Liver (tissue), 9 donors: ENCODE results near the gene RAB3C. TPM values are rescaled to one million over a fixed set of nuclear protein-coding genes. Genes with fewer than 3 reads are reported as not detected.

Source experiments
- DNase-seq: peaks from one replicate; pipeline ENCODE4 v3.0.0-alpha.2; 2017; ENCODE audit warnings: low spot score
- H3K27ac ChIP-seq, 2 donors: one replicate each; pipeline ENCODE4 v1.7.0; 2013; ENCODE audit warnings: inconsistent platforms in 2 of 2, low read length in 2 of 2, control low read depth in 1 of 2, low read depth in 1 of 2, mild to moderate bottlenecking in 1 of 2
- H3K27me3 ChIP-seq, 4 donors: one replicate each; pipeline versions ENCODE4 v1.6.1 to v1.7.0; 2013; ENCODE audit warnings: low read length in 3 of 4, inconsistent platforms in 1 of 4, mild to moderate bottlenecking in 1 of 4, moderate library complexity in 1 of 4; ENCODE audit not compliant: control insufficient read depth in 4 of 4, insufficient read depth in 4 of 4
- H3K36me3 ChIP-seq, 4 donors: one replicate each; pipeline versions ENCODE4 v1.6.1 to v1.7.0; 2013; ENCODE audit warnings: low read length in 3 of 4, mild to moderate bottlenecking in 3 of 4, low read depth in 1 of 4, moderate library complexity in 1 of 4; ENCODE audit not compliant: control insufficient read depth in 4 of 4, insufficient read depth in 3 of 4
- H3K4me1 ChIP-seq, 4 donors: one replicate each; pipeline versions ENCODE4 v1.6.1 to v1.7.0; 2013; ENCODE audit warnings: low read length in 3 of 4, mild to moderate bottlenecking in 3 of 4, moderate library complexity in 1 of 4; ENCODE audit not compliant: control insufficient read depth in 4 of 4, insufficient read depth in 4 of 4
- H3K4me3 ChIP-seq, 3 donors: one replicate each; pipeline versions ENCODE4 v1.6.1 to v1.7.0; 2013; ENCODE audit warnings: low read length in 3 of 3, control low read depth in 1 of 3, low read depth in 1 of 3, mild to moderate bottlenecking in 1 of 3
- H3K9ac ChIP-seq, 2 donors: one replicate each; pipeline ENCODE4 v1.7.0; 2013; ENCODE audit warnings: low read length in 2 of 2, mild to moderate bottlenecking in 2 of 2, moderate library complexity in 2 of 2, control low read depth in 1 of 2, low read depth in 1 of 2
- H3K9me3 ChIP-seq, 4 donors: one replicate each; pipeline versions ENCODE4 v1.6.1 to v1.7.0; 2013; ENCODE audit warnings: low read length in 3 of 4; ENCODE audit not compliant: control insufficient read depth in 4 of 4
- ATF3 ChIP-seq: IDR thresholded peaks from 2 replicates; pipeline ENCODE4 v1.6.1; 2016; ENCODE audit warnings: antibody characterized with exemption
- EGR1 ChIP-seq, 2 donors: IDR thresholded peaks; 2 replicates each; pipeline ENCODE4 v1.6.1; 2016 to 2018; ENCODE audit warnings: antibody characterized with exemption in 2 of 2, low read depth in 2 of 2
- FOXA1 ChIP-seq: IDR thresholded peaks from 2 replicates; pipeline ENCODE4 v1.6.1; 2016; ENCODE audit warnings: antibody characterized with exemption
- FOXA2 ChIP-seq: IDR thresholded peaks from 2 replicates; pipeline ENCODE4 v1.6.1; 2016; ENCODE audit warnings: antibody characterized with exemption
- GABPA ChIP-seq, 2 donors: IDR thresholded peaks in 1 of 2; conservative IDR thresholded peaks in 1 of 2; 2 replicates each; pipeline ENCODE4 v1.6.1; 2016; ENCODE audit warnings: antibody characterized with exemption in 2 of 2, mild to moderate bottlenecking in 1 of 2, moderate library complexity in 1 of 2
- HNF4A ChIP-seq, 2 donors: conservative IDR thresholded peaks; 2 replicates each; pipeline ENCODE4 v1.6.1; 2016; ENCODE audit warnings: antibody characterized with exemption in 2 of 2, mild to moderate bottlenecking in 2 of 2
- HNF4G ChIP-seq: IDR thresholded peaks from 2 replicates; pipeline ENCODE4 v1.6.1; 2016; ENCODE audit warnings: antibody characterized with exemption
- JUND ChIP-seq, 2 donors: IDR thresholded peaks; 2 replicates each; pipeline ENCODE4 v1.6.1; 2016; ENCODE audit warnings: antibody characterized with exemption in 2 of 2
- MAX ChIP-seq: IDR thresholded peaks from 2 replicates; pipeline ENCODE4 v1.6.1; 2016; ENCODE audit warnings: antibody characterized with exemption
- NR2F2 ChIP-seq: IDR thresholded peaks from 2 replicates; pipeline ENCODE4 v1.6.1; 2016; ENCODE audit warnings: antibody characterized with exemption
- RAD21 ChIP-seq, 2 donors: IDR thresholded peaks; 2 replicates each; pipeline ENCODE4 v1.6.1; 2016; ENCODE audit warnings: antibody characterized with exemption in 2 of 2, mild to moderate bottlenecking in 2 of 2
- RXRA ChIP-seq, 2 donors: IDR thresholded peaks; 2 replicates each; pipeline ENCODE4 v1.6.1; 2017 to 2018; ENCODE audit warnings: antibody characterized with exemption in 2 of 2, mild to moderate bottlenecking in 1 of 2
- SP1 ChIP-seq: IDR thresholded peaks from 2 replicates; pipeline ENCODE4 v1.6.1; 2018; ENCODE audit warnings: antibody characterized with exemption, mild to moderate bottlenecking
- TAF1 ChIP-seq: conservative IDR thresholded peaks from 2 replicates; pipeline ENCODE4 v1.6.1; 2016; ENCODE audit warnings: antibody characterized with exemption, mild to moderate bottlenecking
- YY1 ChIP-seq: IDR thresholded peaks from 2 replicates; pipeline ENCODE4 v1.6.1; 2016; ENCODE audit warnings: antibody characterized with exemption, mild to moderate bottlenecking
- polyA plus RNA-seq, 2 donors: library from polyadenylated mRNA; stranded (reverse) in 1 of 2; unstranded in 1 of 2; fragments of 200-250 nt in 1 of 2; fragments of >200 nt in 1 of 2; fragmentation: Nextera tagmentation in 1 of 2; extraction: Ambion mirVana in 1 of 2; gene quantifications; one replicate each; pipeline versions ENCODE4 v1.2.1 to v1.2.3, GENCODE V29; 2013 to 2015
- total RNA-seq, 2 donors: library from RNA; depleted of rRNA; stranded (reverse); fragments of >200 nt; gene quantifications; one replicate each; pipeline ENCODE4 v1.2.3, GENCODE V29; 2014
- TF ChIP-seq, protein P1 (sequence below): IDR thresholded peaks from 2 replicates; pipeline ENCODE4 v1.6.1; 2016; ENCODE audit warnings: antibody characterized with exemption
- TF ChIP-seq, protein P2 (sequence below): fragments of 150-350 bp; IDR thresholded peaks from 2 replicates; pipeline ENCODE4 v1.5.1; 2017; ENCODE audit warnings: improper control_type of control experiment, low read depth, low read length; ENCODE audit not compliant: missing input control
- TF ChIP-seq, protein P3 (sequence below): IDR thresholded peaks from 2 replicates; pipeline ENCODE4 v1.6.1; 2016; ENCODE audit warnings: antibody characterized with exemption, mild to moderate bottlenecking
- donor health status: healthy.
- donor health status: healthy.
- donor health status: healthy.
- donor health status: healthy.
- donor health status: healthy.

RAB3C gene
- total and polyA plus RNA-seq, 4 donors = 0.72 to 4.6 (median 1.3) TPM

- Histone ChIP-seq H3K4me1 (no peaks in the 10 kb centered on the region), H3K36me3 (no peaks in the 10 kb centered on the region), H3K9me3 (no peaks in the 10 kb centered on the region), H3K27ac (no peak overlapping the region), H3K27me3 (no peaks in the 10 kb centered on the region), H3K9ac (no peak overlapping the region), H3K4me3 (no peak overlapping the region)
- TF ChIP-seq, protein P1, sequence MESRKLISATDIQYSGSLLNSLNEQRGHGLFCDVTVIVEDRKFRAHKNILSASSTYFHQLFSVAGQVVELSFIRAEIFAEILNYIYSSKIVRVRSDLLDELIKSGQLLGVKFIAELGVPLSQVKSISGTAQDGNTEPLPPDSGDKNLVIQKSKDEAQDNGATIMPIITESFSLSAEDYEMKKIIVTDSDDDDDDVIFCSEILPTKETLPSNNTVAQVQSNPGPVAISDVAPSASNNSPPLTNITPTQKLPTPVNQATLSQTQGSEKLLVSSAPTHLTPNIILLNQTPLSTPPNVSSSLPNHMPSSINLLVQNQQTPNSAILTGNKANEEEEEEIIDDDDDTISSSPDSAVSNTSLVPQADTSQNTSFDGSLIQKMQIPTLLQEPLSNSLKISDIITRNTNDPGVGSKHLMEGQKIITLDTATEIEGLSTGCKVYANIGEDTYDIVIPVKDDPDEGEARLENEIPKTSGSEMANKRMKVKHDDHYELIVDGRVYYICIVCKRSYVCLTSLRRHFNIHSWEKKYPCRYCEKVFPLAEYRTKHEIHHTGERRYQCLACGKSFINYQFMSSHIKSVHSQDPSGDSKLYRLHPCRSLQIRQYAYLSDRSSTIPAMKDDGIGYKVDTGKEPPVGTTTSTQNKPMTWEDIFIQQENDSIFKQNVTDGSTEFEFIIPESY = no peak
- TF ChIP-seq RXRA (IDR thresholded peaks at IDR 0.05) = peak; percentile 21 to 70
- no peak for TF ChIP-seq MAX
- TF ChIP-seq NR2F2 = no peak
- peak; percentile 9 for TF ChIP-seq HNF4G
- TF ChIP-seq ATF3 = no peak
- TF ChIP-seq, protein P2, sequence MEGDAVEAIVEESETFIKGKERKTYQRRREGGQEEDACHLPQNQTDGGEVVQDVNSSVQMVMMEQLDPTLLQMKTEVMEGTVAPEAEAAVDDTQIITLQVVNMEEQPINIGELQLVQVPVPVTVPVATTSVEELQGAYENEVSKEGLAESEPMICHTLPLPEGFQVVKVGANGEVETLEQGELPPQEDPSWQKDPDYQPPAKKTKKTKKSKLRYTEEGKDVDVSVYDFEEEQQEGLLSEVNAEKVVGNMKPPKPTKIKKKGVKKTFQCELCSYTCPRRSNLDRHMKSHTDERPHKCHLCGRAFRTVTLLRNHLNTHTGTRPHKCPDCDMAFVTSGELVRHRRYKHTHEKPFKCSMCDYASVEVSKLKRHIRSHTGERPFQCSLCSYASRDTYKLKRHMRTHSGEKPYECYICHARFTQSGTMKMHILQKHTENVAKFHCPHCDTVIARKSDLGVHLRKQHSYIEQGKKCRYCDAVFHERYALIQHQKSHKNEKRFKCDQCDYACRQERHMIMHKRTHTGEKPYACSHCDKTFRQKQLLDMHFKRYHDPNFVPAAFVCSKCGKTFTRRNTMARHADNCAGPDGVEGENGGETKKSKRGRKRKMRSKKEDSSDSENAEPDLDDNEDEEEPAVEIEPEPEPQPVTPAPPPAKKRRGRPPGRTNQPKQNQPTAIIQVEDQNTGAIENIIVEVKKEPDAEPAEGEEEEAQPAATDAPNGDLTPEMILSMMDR = no peak
- no peak for TF ChIP-seq YY1
- TF ChIP-seq RAD21 (IDR thresholded peaks at IDR 0.05) = peak in 1 of 2 donors; percentile 36
- TF ChIP-seq TAF1 = no peak
- TF ChIP-seq EGR1 (IDR thresholded peaks at IDR 0.05; ENCODE audit: low read depth in 2 of 2) = no peak
- TF ChIP-seq, protein P3, sequence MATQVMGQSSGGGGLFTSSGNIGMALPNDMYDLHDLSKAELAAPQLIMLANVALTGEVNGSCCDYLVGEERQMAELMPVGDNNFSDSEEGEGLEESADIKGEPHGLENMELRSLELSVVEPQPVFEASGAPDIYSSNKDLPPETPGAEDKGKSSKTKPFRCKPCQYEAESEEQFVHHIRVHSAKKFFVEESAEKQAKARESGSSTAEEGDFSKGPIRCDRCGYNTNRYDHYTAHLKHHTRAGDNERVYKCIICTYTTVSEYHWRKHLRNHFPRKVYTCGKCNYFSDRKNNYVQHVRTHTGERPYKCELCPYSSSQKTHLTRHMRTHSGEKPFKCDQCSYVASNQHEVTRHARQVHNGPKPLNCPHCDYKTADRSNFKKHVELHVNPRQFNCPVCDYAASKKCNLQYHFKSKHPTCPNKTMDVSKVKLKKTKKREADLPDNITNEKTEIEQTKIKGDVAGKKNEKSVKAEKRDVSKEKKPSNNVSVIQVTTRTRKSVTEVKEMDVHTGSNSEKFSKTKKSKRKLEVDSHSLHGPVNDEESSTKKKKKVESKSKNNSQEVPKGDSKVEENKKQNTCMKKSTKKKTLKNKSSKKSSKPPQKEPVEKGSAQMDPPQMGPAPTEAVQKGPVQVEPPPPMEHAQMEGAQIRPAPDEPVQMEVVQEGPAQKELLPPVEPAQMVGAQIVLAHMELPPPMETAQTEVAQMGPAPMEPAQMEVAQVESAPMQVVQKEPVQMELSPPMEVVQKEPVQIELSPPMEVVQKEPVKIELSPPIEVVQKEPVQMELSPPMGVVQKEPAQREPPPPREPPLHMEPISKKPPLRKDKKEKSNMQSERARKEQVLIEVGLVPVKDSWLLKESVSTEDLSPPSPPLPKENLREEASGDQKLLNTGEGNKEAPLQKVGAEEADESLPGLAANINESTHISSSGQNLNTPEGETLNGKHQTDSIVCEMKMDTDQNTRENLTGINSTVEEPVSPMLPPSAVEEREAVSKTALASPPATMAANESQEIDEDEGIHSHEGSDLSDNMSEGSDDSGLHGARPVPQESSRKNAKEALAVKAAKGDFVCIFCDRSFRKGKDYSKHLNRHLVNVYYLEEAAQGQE = no peak
- peak; percentile 66 for TF ChIP-seq SP1
- no peak for TF ChIP-seq JUND (IDR thresholded peaks at IDR 0.05)
- TF ChIP-seq FOXA1 = no peak
- no peak for TF ChIP-seq GABPA (IDR thresholded peaks at IDR 0.05 in 1 of 2, conservative IDR thresholded peaks at IDR 0.05 in 1 of 2)
- TF ChIP-seq FOXA2 = no peak
- peak; percentile 25 to 57 for TF ChIP-seq HNF4A (conservative IDR thresholded peaks at IDR 0.05)
- DNase-seq = no peak
Observed at GRCh38 chr5:58795327-58795726, 212.5 kb downstream of the RAB3C start.
